Natural killer cell (primary cell): ENCODE data around the gene THSD4. TPM values are rescaled to one million over a fixed set of nuclear protein-coding genes. Genes with fewer than 3 reads are reported as not detected.

Experiments used
- ATAC-seq, 3 donors: fragments of 150-1000 bp in 2 of 3; fragments of 200-7000 bp in 1 of 3; cut with Tn5 transposase; 1 replicate in 1 of 3; 2 replicates in 2 of 3; pipeline ENCODE4 v1.10.0; 2021; ENCODE audit warnings: mild to moderate bottlenecking in 2 of 3, moderate library complexity in 2 of 3
- DNase-seq, 2 donors: peaks; one replicate each; pipeline versions ENCODE4 v3.0.0 to v3.0.0-alpha.2; 2013 to 2021; ENCODE audit warnings: mixed read lengths in 1 of 2
- H3K27ac ChIP-seq: one replicate; pipeline ENCODE4 v1.5.1; 2013; ENCODE audit warnings: mild to moderate bottlenecking, low read length
- H3K27me3 ChIP-seq: one replicate; pipeline ENCODE4 v1.6.1; 2013; ENCODE audit warnings: low read length; ENCODE audit not compliant: control insufficient read depth, insufficient read depth
- H3K36me3 ChIP-seq: one replicate; pipeline ENCODE4 v1.6.1; 2013; ENCODE audit warnings: low read length; ENCODE audit not compliant: control insufficient read depth, insufficient read depth
- H3K4me1 ChIP-seq: one replicate; pipeline ENCODE4 v1.6.1; 2013; ENCODE audit warnings: low read length; ENCODE audit not compliant: control insufficient read depth, insufficient read depth
- H3K4me3 ChIP-seq: one replicate; pipeline ENCODE4 v1.5.1; 2013; ENCODE audit warnings: low read length
- H3K9me3 ChIP-seq: one replicate; pipeline ENCODE4 v1.6.1; 2013; ENCODE audit warnings: low read length; ENCODE audit not compliant: control insufficient read depth, insufficient read depth
- H3K27ac Mint-ChIP-seq, 2 donors: one replicate each; pipeline ENCODE4 v1.8.0; 2022; ENCODE audit warnings: mild to moderate bottlenecking in 2 of 2, mixed read lengths in 2 of 2, moderate library complexity in 1 of 2
- H3K27me3 Mint-ChIP-seq, 2 donors: one replicate each; pipeline ENCODE4 v1.8.0; 2022; ENCODE audit warnings: low read depth in 2 of 2, mixed read lengths in 2 of 2
- H3K36me3 Mint-ChIP-seq: one replicate; pipeline ENCODE4 v1.8.0; 2022; ENCODE audit warnings: mixed read lengths
- H3K4me1 Mint-ChIP-seq, 2 donors: one replicate each; pipeline ENCODE4 v1.8.0; 2022; ENCODE audit warnings: mixed read lengths in 2 of 2
- H3K4me3 Mint-ChIP-seq: one replicate; pipeline ENCODE4 v1.8.0; 2022; ENCODE audit warnings: mild to moderate bottlenecking, moderate library complexity, mixed read lengths
- H3K9me3 Mint-ChIP-seq, 2 donors: one replicate each; pipeline ENCODE4 v1.8.0; 2022; ENCODE audit warnings: mixed read lengths in 2 of 2
- WGBS: methylation state at CpG from one replicate; pipeline ENCODE4 v1.1.7; 2013; ENCODE audit warnings: missing lambda C conversion rate; ENCODE audit not compliant: insufficient coverage; 5-methylcytosine and 5-hydroxymethylcytosine counted together
- intact Hi-C: fragments of 100-400 bp; cut with micrococcal nuclease; formaldehyde crosslinking; loops from one replicate; pipeline ENCODE4 v1.14.2; 2022
- total RNA-seq, 4 donors: library from RNA; stranded (reverse); fragments of 120-200 nt in 1 of 4; gene quantifications; one replicate each; pipeline versions ENCODE4 v1.2.3 to v1.2.4, GENCODE V29; 2013 to 2022
- TF ChIP-seq, protein P1 (sequence below): fragments of 200-600 bp; IDR thresholded peaks from one replicate; pipeline ENCODE4 v1.8.0; 2022; ENCODE audit warnings: antibody characterized with exemption

THSD4 gene
- total RNA-seq, 3 donors from 2014 or later (not counting 1 experiment from before 2014, with no cell fraction given): not detected

GRCh38 chr15:71683411-71684274 lies 568.4 kb downstream of the THSD4 start:
- DNase-seq (no peak), ATAC-seq (no peak)
- intact Hi-C loops: no loop called here
- H3K27ac Mint-ChIP-seq: no peak overlapping the region
- peaks cover 11 to 33% of the 10 kb centered on the region in 2 donors for H3K27me3 Mint-ChIP-seq
- no peaks in the 10 kb centered on the region for H3K9me3 Mint-ChIP-seq
- 82% methylated on average over 7 of the region's 9 CpGs for WGBS
- H3K4me1 Mint-ChIP-seq: no peaks in the 10 kb centered on the region
- H3K27ac ChIP-seq: no peak overlapping the region
- H3K9me3 ChIP-seq: no peaks in the 10 kb centered on the region
- H3K27me3 ChIP-seq: no peaks in the 10 kb centered on the region
- H3K4me3 Mint-ChIP-seq: no peak overlapping the region
- no peaks in the 10 kb centered on the region for H3K36me3 ChIP-seq
- TF ChIP-seq, protein P1, sequence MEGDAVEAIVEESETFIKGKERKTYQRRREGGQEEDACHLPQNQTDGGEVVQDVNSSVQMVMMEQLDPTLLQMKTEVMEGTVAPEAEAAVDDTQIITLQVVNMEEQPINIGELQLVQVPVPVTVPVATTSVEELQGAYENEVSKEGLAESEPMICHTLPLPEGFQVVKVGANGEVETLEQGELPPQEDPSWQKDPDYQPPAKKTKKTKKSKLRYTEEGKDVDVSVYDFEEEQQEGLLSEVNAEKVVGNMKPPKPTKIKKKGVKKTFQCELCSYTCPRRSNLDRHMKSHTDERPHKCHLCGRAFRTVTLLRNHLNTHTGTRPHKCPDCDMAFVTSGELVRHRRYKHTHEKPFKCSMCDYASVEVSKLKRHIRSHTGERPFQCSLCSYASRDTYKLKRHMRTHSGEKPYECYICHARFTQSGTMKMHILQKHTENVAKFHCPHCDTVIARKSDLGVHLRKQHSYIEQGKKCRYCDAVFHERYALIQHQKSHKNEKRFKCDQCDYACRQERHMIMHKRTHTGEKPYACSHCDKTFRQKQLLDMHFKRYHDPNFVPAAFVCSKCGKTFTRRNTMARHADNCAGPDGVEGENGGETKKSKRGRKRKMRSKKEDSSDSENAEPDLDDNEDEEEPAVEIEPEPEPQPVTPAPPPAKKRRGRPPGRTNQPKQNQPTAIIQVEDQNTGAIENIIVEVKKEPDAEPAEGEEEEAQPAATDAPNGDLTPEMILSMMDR: no peak
- no peak overlapping the region for H3K4me3 ChIP-seq
- no peaks in the 10 kb centered on the region for H3K36me3 Mint-ChIP-seq
- no peaks in the 10 kb centered on the region for H3K4me1 ChIP-seq

- Mint-ChIP-seq H3K9me3 (no peaks in the 10 kb centered on the region), H3K27me3 (peaks cover 24 to 39% of the 10 kb centered on the region in 2 donors), H3K4me1 (no peaks in the 10 kb centered on the region), H3K4me3 (no peak overlapping the region), H3K36me3 (no peaks in the 10 kb centered on the region), H3K27ac (no peak overlapping the region)
- no peaks in the 10 kb centered on the region for H3K27me3 ChIP-seq
- no peaks in the 10 kb centered on the region for H3K36me3 ChIP-seq
- no peak overlapping the region for H3K4me3 ChIP-seq
- H3K4me1 ChIP-seq: no peaks in the 10 kb centered on the region
- ATAC-seq (no peak), DNase-seq (no peak)
- intact Hi-C loops: no loop called here
- H3K27ac ChIP-seq: no peak overlapping the region
- TF ChIP-seq, protein P1: no peak
- no peaks in the 10 kb centered on the region for H3K9me3 ChIP-seq
Observed at GRCh38 chr15:71685420-71685993, 570.2 kb downstream of the THSD4 start.

DNA sequence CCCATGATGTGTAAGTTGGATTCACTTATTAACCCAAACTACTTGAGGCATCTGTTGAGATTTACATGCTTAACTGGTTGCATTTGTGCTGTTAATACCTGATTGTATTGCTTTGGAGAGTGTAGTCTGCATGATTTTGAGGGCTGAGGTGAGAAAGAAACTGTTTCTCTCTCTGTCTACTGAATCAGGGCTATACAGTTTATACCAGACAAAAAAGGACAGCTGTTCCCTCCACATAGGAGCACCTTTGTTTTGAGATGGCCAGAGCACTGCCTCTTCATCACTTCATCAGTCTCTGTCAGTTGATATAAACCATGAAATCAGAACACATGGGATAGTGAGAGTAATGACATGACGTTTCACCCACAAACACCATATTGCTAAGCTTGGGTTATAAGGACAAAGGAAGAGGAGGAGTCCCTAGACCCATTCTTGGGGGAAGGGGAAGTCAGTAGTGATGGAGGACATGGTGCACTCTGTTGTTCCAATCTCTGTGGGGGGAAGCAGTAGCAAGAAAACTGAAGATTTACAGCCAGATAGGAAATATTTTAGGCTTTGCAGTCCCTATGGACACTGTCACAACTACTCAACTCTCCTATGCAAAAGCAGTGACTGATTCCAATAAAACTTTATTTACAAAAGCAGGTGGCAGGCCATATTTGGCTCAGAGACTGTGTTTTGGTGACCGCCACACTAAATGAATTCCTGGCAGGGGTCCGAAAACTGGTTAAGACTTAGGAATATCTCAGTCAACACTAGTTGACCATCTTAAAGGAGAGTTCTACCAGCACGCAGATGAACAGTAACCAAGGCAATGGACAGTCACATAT lies 571.2 kb downstream of the THSD4 start:
- H3K27ac ChIP-seq: no peak overlapping the region
- H3K27me3 ChIP-seq: no peaks in the 10 kb centered on the region
- no peaks in the 10 kb centered on the region for H3K36me3 Mint-ChIP-seq
- intact Hi-C loops: no loop called here
- peaks cover 28 to 39% of the 10 kb centered on the region in 2 donors for H3K27me3 Mint-ChIP-seq
- WGBS: 87% methylated on average over 3 of the region's 4 CpGs
- no peak overlapping the region for H3K4me3 Mint-ChIP-seq
- no peaks in the 10 kb centered on the region for H3K4me1 Mint-ChIP-seq
- no peaks in the 10 kb centered on the region for H3K4me1 ChIP-seq
- no peaks in the 10 kb centered on the region for H3K9me3 ChIP-seq
- H3K4me3 ChIP-seq: no peak overlapping the region
- ATAC-seq (no peak), DNase-seq (no peak)
- TF ChIP-seq, protein P1: no peak
- H3K36me3 ChIP-seq: no peaks in the 10 kb centered on the region
- H3K27ac Mint-ChIP-seq: no peak overlapping the region
- H3K9me3 Mint-ChIP-seq: no peaks in the 10 kb centered on the region
